SJCRH30 (cell line): ENCODE results near the gene SPECC1. TPM values are rescaled to one million over a fixed set of nuclear protein-coding genes. Genes with fewer than 3 reads are reported as not detected.
A peak's percentile ranks its signal among the peaks of the same experiment; 100 is the strongest.
"Not testable (repeated sequence)": the region's sequence is repeated elsewhere in the genome, so short reads cannot be mapped to it uniquely, and the experiment has no call there.

ENCODE experiments used
- DNase-seq, 2 experiments: peaks; one replicate each; pipeline ENCODE4 v3.0.0-alpha.2; 2015 to 2020
- H3K27ac ChIP-seq: fragments of 250-450 bp; sonication (Bioruptor Pico); 2 replicates; pipeline ENCODE4 v1.5.1; 2020; ENCODE audit warnings: mild to moderate bottlenecking, moderate library complexity
- H3K27me3 ChIP-seq: fragments of 250-450 bp; sonication (Bioruptor Pico); 2 replicates; pipeline ENCODE4 v1.5.1; 2020; ENCODE audit warnings: mild to moderate bottlenecking, moderate library complexity
- H3K36me3 ChIP-seq: fragments of 250-450 bp; sonication (Bioruptor Pico); 2 replicates; pipeline ENCODE4 v1.5.1; 2020; ENCODE audit warnings: mild to moderate bottlenecking, moderate library complexity
- H3K4me1 ChIP-seq: fragments of 250-450 bp; sonication (Bioruptor Pico); 2 replicates; pipeline ENCODE4 v1.5.1; 2020; ENCODE audit warnings: mild to moderate bottlenecking, moderate library complexity
- H3K4me3 ChIP-seq: fragments of 250-450 bp; sonication (Bioruptor Pico); 2 replicates; pipeline ENCODE4 v1.5.1; 2020; ENCODE audit warnings: mild to moderate bottlenecking, moderate library complexity
- H3K9me3 ChIP-seq: fragments of 250-450 bp; sonication (Bioruptor Pico); replicated peaks from 2 replicates; pipeline ENCODE4 v1.5.1; 2020; ENCODE audit warnings: mild to moderate bottlenecking, moderate library complexity
- total RNA-seq: library from RNA; depleted of rRNA; stranded (reverse); fragments of >200 nt; shearing (Covaris generic); gene quantifications from 2 replicates; pipeline ENCODE4 v1.2.3, GENCODE V29; 2014

Gene SPECC1
- total RNA-seq, 1 experiment from 2014 or later, result 167 TPM

DNA sequence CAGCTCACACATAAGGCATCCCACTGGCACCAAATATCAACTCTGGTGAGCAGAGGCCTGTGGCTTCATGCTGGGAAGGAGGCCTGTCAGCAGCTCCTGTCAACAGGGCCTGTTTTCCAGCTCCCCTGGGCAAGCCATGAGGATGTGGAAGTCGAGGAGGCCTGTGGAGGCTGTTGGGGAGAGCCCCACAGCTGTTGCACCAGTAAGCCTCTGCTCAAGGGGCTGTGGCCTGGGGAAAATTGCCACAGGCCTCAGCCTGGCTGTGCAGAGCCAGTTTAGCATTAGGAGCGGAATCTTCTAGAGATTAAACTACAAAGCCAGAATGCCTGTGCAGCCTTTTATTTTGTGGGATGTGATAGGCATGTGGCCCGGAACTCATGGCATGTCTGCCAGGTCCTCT lies 202.1 kb downstream of the SPECC1 start:
- H3K36me3 ChIP-seq, result peaks cover 3% of the 10 kb centered on the region; the same call in 1 of the 2 replicates
- H3K27ac ChIP-seq, result no peak overlapping the region
- no peaks in the 10 kb centered on the region; the same call in none of the 2 replicates for H3K4me1 ChIP-seq
- no peak overlapping the region for H3K4me3 ChIP-seq
- no peaks in the 10 kb centered on the region for H3K27me3 ChIP-seq
- DNase-seq, result peak; percentile 48 to 62
- no peaks in the 10 kb centered on the region for H3K9me3 ChIP-seq

DNA sequence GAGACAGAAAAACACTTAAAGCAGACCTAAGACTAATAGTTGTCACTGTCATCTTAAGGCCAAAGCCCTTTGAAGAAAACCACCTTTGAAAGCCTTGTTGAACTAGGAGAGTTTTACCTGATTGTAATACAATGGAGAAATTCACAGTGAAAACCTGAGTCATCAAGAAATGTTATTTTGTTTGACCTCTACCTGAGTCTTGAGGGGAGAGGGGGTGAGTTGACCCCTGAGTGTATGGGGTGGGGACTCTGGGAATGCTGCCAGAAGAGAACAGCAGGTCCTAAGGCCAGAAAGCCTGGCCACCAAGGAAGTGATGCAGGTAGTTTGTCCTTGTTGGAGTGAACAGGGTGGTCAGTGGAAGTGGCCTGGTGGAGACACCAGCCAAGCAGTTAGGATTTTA lies 204.3 kb downstream of the SPECC1 start:
- H3K36me3 ChIP-seq, result 0 out of 2 replicates have a peak, but pooled peaks cover 3% of the 10 kb centered on the region
- no peak overlapping the region for H3K4me3 ChIP-seq
- H3K27me3 ChIP-seq, result no peaks in the 10 kb centered on the region
- no peaks in the 10 kb centered on the region; the same call in 1 of the 2 replicates for H3K4me1 ChIP-seq
- H3K9me3 ChIP-seq, result no peaks in the 10 kb centered on the region
- DNase-seq, result no peak
- no peak overlapping the region for H3K27ac ChIP-seq

DNA sequence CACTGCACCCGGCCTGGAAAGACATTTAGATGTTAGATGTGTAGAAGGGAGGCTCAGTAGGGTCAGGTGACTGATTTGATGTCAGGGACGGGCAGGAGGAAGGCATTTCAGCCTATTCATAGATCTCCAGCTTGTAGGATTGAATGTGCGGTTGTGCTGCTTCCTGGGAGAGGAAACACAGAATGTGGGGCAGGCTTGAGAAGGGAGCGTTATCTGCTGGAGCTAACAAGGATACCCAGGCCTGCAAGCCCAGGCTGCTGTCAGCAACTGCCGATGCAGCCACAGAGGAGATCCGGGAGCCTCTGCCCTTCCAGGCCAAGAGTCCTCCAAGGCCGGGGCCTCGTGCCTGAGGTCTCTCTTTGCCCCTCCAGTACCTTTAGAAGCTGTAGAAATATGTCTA lies 205.6 kb downstream of the SPECC1 start:
- Histone ChIP-seq H3K9me3 (no peaks in the 10 kb centered on the region; the same call in 1 of the 2 replicates), H3K4me3 (no peak overlapping the region), H3K4me1 (no peaks in the 10 kb centered on the region; the same call in 1 of the 2 replicates), H3K36me3 (0 out of 2 replicates have a peak, but pooled peaks cover under 1% of the 10 kb centered on the region), H3K27me3 (no peaks in the 10 kb centered on the region), H3K27ac (no peak overlapping the region)
- DNase-seq, result no peak

DNA sequence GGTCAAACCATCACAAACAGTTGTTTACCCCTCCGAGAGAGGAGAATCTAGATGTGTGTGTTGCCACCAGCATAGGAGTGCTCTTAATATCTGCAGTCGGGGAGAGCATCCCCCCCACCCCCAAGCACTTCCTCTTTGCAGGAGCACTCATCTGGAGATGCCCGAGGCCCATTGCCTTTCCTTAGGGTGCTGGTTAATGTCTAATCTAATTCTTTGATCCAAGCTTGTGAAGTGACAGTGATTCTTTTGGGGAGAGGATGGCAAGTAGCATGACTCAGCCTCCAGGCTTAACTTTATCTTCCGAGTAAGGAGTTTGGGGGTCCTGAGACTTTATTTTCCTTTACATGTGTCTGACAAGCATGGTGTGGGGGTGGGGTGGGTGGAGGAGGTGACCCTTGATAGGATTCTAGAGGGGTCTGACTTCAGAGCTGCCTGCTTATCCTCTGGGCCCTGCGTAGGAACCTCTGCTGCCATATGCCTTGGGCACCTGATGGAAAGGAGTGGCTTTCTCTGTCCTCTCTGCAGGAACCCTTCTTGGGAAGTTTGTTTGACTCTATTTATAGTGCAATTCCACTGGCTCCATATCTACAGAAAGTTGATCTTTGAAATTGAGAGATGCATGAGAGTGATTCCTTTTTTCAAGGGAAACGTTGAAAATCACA lies 207.1 kb downstream of the SPECC1 start:
- no peaks in the 10 kb centered on the region for H3K36me3 ChIP-seq
- H3K4me1 ChIP-seq, result no peaks in the 10 kb centered on the region; the same call in 1 of the 2 replicates
- no peak overlapping the region for H3K27ac ChIP-seq
- H3K27me3 ChIP-seq, result no peaks in the 10 kb centered on the region
- H3K9me3 ChIP-seq, result no peaks in the 10 kb centered on the region; the same call in none of the 2 replicates
- H3K4me3 ChIP-seq, result no peak overlapping the region
- DNase-seq, result no peak

DNA sequence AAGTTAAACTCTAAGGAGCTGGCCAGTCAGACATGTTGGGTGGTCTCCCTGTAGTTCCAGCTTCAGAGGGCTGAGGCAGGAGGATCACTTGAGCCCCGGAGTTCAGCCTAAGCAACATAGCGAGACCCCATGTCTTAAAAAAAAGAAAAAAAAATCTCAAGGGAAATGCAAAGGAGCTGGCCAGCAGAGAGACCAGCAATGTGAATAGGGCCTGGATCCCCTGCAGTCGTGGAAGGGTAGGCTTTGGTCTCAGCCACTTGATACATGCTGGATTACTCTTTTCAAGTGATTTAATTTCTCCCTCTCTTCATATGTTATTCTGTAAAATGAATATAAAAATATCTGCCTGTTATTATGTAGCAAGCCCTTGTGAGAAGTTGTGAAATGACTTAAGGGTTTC lies 207.7 kb downstream of the SPECC1 start:
- H3K9me3 ChIP-seq, result no peaks in the 10 kb centered on the region; the same call in none of the 2 replicates
- no peaks in the 10 kb centered on the region; the same call in 1 of the 2 replicates for H3K4me1 ChIP-seq
- DNase-seq, result no peak
- no peak overlapping the region for H3K27ac ChIP-seq
- no peaks in the 10 kb centered on the region for H3K36me3 ChIP-seq
- no peaks in the 10 kb centered on the region for H3K27me3 ChIP-seq
- no peak overlapping the region for H3K4me3 ChIP-seq

DNA sequence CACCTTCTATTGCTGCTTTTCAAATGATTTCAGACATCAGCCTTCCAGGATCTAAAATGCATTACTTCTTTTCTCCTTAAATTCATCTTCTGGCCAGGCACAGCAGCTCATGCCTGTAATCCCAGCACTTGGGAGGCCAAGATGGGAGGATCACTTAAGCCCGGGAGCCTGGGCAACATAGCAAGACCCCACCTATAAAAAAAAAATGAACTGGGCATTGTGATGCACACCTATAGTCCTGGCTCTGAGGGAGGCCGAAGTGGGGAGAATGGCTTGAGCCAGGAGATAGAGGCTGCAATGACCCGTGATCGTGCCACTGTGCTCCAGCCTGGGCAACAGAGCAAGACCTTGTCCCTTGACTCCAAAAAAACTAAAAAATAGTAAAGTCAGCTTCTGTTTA lies 208.5 kb downstream of the SPECC1 start:
- no peaks in the 10 kb centered on the region for H3K36me3 ChIP-seq
- no peaks in the 10 kb centered on the region for H3K27me3 ChIP-seq
- no peak for DNase-seq
- no peak overlapping the region for H3K27ac ChIP-seq
- no peaks in the 10 kb centered on the region; the same call in none of the 2 replicates for H3K9me3 ChIP-seq
- H3K4me1 ChIP-seq, result no peaks in the 10 kb centered on the region; the same call in 1 of the 2 replicates
- no peak overlapping the region for H3K4me3 ChIP-seq

DNA sequence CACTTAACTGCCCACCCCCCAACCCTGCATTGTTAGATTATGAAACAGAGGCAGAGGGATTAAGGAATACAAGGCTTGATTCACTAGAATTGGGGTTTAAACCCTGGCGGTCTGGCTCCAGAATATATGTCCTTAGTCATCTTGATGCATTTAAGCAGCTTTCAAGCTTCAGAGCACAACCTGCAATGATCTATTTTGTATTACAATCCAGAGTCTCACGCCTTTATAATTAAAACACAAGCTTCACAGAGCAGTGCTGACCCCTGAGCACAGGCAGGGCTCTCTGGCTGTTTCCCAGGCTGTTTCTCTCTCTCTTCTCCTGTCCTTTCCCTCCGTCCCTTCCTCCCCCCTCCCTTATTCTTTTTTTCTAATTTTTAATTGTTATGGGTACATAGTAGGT lies 209.1 kb downstream of the SPECC1 start:
- Histone ChIP-seq H3K27me3 (no peaks in the 10 kb centered on the region), H3K4me1 (no peaks in the 10 kb centered on the region; the same call in 1 of the 2 replicates), H3K9me3 (no peaks in the 10 kb centered on the region; the same call in none of the 2 replicates), H3K36me3 (no peaks in the 10 kb centered on the region), H3K4me3 (no peak overlapping the region), H3K27ac (no peak overlapping the region)
- DNase-seq, result no peak

DNA sequence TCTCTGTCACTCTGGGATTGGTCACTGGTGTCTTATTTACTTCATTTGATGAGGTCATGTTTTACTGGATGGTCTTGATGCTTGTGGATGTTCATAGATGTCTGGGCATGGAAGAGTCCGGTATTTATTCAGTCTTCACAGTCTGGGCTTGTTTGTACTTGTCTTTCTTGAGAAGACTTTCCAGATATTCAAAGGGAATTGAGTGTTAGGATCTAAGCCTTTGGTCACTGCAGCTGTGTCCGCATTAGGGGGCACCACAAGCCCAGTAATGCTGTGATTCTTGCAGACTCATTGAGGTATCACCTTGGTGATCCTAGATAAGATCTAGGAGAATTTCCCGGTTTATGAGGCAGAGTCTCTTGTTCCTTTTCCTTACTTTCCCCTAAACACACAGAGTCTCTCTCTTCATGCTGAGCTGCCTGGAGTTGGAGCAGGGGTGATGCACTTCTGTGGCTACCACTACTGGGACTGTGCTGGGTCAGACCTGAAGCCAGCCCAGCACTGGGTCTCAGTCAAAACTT lies 214.7 kb downstream of the SPECC1 start:
- H3K27ac ChIP-seq, result no peak overlapping the region
- peak; percentile 55 to 71 for DNase-seq
- H3K36me3 ChIP-seq, result no peaks in the 10 kb centered on the region

DNA sequence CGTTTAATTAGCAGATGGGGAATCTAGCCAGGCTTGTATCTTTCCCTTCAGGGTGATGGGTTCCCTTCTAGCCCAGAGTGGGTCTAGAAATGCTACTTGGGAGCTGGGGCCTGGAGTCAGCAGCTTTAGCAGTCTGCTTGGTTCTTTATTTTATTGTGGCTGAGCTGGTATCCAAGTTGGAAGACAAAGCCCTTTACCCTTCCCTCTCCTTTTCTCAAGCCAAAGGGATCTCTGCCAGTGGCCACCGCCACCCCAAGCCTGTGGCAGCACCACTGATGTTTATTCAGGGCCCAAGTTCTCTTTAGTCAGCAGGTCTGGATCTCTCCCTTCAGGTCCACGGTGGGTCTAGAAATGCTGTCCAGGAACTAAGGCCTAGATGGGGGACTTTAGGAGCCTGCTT lies 215.2 kb downstream of the SPECC1 start:
- Histone ChIP-seq H3K9me3 (no peaks in the 10 kb centered on the region; the same call in 1 of the 2 replicates), H3K27ac (no peak overlapping the region)

More for the DNA sequence above, 214.7 kb downstream of the SPECC1 start:
- H3K4me1 ChIP-seq, result no peaks in the 10 kb centered on the region; the same call in 1 of the 2 replicates
- H3K4me3 ChIP-seq, result no peak overlapping the region
- no peaks in the 10 kb centered on the region for H3K27me3 ChIP-seq
- H3K9me3 ChIP-seq, result no peaks in the 10 kb centered on the region; the same call in none of the 2 replicates

DNA sequence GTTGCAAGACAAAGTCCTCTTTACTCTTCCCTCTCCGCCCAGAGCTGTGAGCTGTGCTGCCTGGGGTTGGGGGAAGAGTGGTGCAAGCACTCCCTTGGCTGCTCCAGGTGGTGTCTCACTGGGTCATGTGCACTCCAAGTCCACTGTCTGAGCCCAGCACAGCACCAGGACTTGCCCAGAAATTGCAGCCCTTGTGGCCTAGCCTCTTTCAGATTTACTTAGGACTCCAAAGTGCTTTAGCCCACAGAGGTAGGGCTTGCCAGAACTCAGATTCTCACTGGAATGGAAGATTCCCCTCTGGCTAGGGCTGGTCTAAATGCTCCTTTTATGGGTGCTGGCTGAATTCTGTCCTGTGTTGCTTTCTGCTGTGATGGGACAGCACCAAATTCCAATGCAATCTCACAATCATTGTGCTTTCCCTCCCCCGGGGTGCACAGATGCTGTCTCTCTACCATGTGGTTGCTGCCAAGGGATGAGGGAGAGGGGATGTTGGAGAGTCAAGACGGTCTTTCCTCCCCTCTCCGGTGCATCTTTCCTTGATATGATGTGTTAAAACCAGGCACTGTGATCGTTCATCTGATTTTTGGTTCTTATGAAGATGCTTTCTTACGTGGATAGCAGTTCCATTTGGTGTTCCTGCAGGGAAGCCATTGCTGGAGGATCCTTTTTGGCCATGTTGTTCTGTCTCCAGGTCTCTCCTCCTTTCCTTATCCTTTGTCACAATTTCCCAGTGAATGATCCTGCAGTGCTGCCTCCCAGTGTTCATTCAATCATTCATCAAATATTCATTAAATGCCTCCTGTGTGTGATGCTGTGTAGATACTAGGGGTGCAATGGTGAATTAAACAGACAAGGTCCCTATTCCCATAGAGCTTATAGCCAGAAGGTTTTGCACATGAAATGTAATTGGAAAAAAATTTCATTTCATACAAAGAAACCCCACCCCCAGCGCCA lies 216.3 kb downstream of the SPECC1 start:
- DNase-seq, result peak in 1 of 2 experiments; percentile 42
- no peaks in the 10 kb centered on the region for H3K36me3 ChIP-seq
- no peak overlapping the region for H3K27ac ChIP-seq
- H3K4me1 ChIP-seq, result no peaks in the 10 kb centered on the region; the same call in 1 of the 2 replicates
- no peak overlapping the region for H3K4me3 ChIP-seq
- H3K9me3 ChIP-seq, result no peaks in the 10 kb centered on the region; the same call in 1 of the 2 replicates
- no peaks in the 10 kb centered on the region for H3K27me3 ChIP-seq

More for the DNA sequence above, 215.2 kb downstream of the SPECC1 start:
- Histone ChIP-seq H3K36me3 (no peaks in the 10 kb centered on the region), H3K27me3 (no peaks in the 10 kb centered on the region), H3K4me3 (no peak overlapping the region), H3K4me1 (no peaks in the 10 kb centered on the region; the same call in 1 of the 2 replicates)
- no peak for DNase-seq

DNA sequence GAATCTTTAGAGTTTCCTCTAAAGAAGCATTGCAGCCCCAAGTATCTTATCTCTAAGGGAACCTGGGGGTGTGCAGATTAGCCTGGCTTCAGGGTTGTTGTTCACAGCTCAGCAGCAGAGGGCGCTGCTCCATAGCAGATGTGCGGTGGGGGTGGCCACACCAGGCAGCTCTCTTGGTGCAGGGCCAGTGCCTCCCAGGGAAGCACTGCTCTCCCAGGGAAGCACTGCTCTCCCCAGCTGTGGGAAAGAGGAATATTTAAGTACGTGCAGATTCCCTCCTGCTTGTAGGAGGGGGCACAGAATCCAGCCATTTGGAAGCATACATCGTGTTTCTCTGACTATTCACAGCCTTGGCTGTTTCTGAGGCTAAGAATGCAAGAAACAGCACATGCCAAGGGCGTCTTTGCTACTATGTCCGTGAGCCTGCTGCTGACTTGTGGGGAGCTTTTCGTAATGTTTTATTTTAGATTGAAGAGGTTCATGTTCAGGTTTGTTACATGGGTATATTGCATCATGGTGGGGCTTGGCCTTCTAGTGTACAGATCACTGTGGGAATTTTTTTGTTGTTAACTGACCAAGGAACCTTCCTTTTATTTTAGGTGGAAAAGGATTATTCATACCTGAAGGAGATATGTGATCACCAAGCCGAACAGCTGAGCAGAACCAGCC lies 217.8 kb downstream of the SPECC1 start:
- H3K9me3 ChIP-seq, result no peaks in the 10 kb centered on the region
- no peak overlapping the region for H3K27ac ChIP-seq
- no peaks in the 10 kb centered on the region; the same call in 1 of the 2 replicates for H3K4me1 ChIP-seq
- DNase-seq, result peak; percentile 90 to 97
- H3K4me3 ChIP-seq, result no peak overlapping the region
- H3K36me3 ChIP-seq, result peaks cover 2% of the 10 kb centered on the region; the same call in 1 of the 2 replicates
- no peaks in the 10 kb centered on the region for H3K27me3 ChIP-seq

DNA sequence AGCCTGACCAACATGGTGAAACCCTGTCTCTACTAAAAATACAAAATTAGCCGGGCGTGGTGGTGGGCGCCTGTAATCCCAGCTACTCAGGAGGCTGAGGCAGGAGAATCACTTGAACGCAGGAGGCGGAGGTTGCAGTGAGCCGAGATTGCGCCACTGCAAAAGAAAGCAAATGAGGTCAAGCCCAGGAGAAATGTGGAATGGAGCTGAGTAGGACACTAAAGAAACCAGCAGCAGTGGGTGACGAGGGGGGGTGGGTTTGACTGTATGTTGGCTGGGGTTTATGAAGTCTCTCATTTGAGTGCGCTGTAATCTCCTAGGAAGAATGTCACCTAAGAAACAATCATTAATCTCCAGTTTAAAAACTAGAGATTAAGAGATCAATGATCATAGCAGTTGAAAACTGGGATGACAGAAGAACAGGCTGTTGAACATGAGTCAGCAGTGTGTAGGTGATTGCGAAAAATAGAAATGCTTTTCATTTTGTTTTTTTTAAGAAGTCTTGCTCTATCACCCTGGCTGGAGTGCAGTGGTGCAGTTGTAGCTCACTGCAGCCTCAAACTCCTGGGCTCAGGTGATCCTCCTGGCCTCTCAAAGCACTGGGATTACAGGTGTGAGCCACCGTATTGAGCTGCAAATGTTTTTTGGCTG lies 218.7 kb downstream of the SPECC1 start:
- H3K4me1 ChIP-seq, H3K9me3 ChIP-seq, DNase-seq, H3K27me3 ChIP-seq, H3K27ac ChIP-seq, H3K4me3 ChIP-seq: not testable (repeated sequence)
- H3K36me3 ChIP-seq, result peaks cover 11% of the 10 kb centered on the region; the same call in 1 of the 2 replicates

DNA sequence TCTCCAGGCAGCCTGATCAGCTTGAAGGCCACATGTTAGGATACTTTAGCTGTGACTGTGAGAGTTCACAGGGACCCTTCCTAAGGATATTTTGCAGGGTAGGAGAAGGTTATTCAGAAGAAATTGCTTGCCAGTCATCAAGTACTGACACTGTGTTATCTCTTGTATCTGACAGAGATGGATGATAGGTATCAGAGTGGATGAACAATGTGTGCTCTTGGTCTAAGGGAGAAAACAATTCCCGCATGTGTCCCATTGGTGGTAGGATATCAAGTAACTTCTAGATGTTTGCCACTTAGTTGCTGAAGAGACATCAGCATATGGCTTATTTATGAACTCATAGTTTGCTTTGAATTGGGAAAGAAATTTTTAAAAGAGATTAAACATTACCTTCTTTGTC lies 219.3 kb downstream of the SPECC1 start:
- Histone ChIP-seq H3K27me3 (no peaks in the 10 kb centered on the region), H3K27ac (no peak overlapping the region), H3K4me3 (no peak overlapping the region), H3K9me3 (no peaks in the 10 kb centered on the region), H3K36me3 (peaks cover 15% of the 10 kb centered on the region), H3K4me1 (no peaks in the 10 kb centered on the region; the same call in 1 of the 2 replicates)
- no peak for DNase-seq

DNA sequence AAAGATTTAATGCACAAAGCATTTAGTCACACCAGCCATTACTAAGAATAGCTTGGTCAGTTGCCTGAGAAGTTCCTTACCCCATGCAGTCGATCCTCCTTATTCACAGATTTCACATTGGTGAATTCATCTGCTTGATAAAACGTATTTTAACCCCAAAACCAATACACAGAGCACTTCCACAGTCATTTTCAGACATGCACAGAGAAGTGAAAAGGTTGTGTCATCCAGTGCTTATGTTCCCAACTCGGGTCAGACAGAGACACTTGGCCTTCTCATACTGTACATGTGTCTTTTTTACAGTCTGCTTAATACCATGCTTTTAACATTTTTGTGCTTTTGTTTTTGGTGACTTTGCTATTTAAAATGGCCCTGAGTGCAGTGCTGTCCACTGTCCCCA lies 219.7 kb downstream of the SPECC1 start:
- no peak for DNase-seq

More for the DNA sequence above, 219.7 kb downstream of the SPECC1 start:
- peaks cover 15% of the 10 kb centered on the region for H3K36me3 ChIP-seq
- no peaks in the 10 kb centered on the region for H3K27me3 ChIP-seq
- H3K27ac ChIP-seq, result no peak overlapping the region
- H3K4me3 ChIP-seq, result no peak overlapping the region
- no peaks in the 10 kb centered on the region for H3K9me3 ChIP-seq
- no peaks in the 10 kb centered on the region for H3K4me1 ChIP-seq
